KBM-7 (cell line): ENCODE measurements around the gene ALDH7A1.
"Not testable (repeated sequence)": the region's sequence is repeated elsewhere in the genome, so short reads cannot be mapped to it uniquely, and the experiment has no call there.

ENCODE experiments used
- DNase-seq: peaks from one replicate; pipeline ENCODE4 v3.0.0-alpha.2; 2015
- in situ Hi-C: fragments of 300-500 bp; cut with MboI; formaldehyde crosslinking; loops from 2 replicates; pipeline ENCODE4 v1.14.3; 2020; ENCODE audit warnings: low sequenced_read_pairs, low pct_unique_long_range_greater_than_20kb, mixed read lengths

ALDH7A1 gene

GRCh38 chr5:126599971-126600630 is 5.1 kb upstream of the ALDH7A1 start:
- DNase-seq = peak; percentile 40
- in situ Hi-C loops = not testable (repeated sequence)

GRCh38 chr5:126599499-126599898 is 4.5 kb upstream of the ALDH7A1 start:
- DNase-seq = no peak
- in situ Hi-C loops = no loop called here

GRCh38 chr5:126597156-126597555 is 2.1 kb upstream of the ALDH7A1 start:
- no peak for DNase-seq
- in situ Hi-C loops = no loop called here

GRCh38 chr5:126595486-126596083 is 566 bp upstream of the ALDH7A1 start:
- in situ Hi-C loops = no loop called here

GRCh38 chr5:126591549-126591948 is 3.5 kb downstream of the ALDH7A1 start:
- in situ Hi-C loops = no loop called here

More at GRCh38 chr5:126595486-126596083, 566 bp upstream of the ALDH7A1 start:
- DNase-seq = no peak

GRCh38 chr5:126589536-126590297 is 5.3 kb downstream of the ALDH7A1 start:
- in situ Hi-C loops = no loop called here
- no peak for DNase-seq

More at GRCh38 chr5:126591549-126591948, 3.5 kb downstream of the ALDH7A1 start:
- no peak for DNase-seq

- no peak for DNase-seq
- in situ Hi-C loops = no loop called here
These were observed 7.2 kb downstream of the ALDH7A1 start for GRCh38 chr5:126587551-126588390.

- in situ Hi-C loops = no loop called here
- no peak for DNase-seq
These were observed 11.3 kb downstream of the ALDH7A1 start for GRCh38 chr5:126583761-126584160.

GRCh38 chr5:126579716-126580115 is 15.3 kb downstream of the ALDH7A1 start:
- in situ Hi-C loops = no loop called here

GRCh38 chr5:126577415-126577814 is 17.6 kb downstream of the ALDH7A1 start:
- no peak for DNase-seq
- in situ Hi-C loops = no loop called here

More at GRCh38 chr5:126579716-126580115, 15.3 kb downstream of the ALDH7A1 start:
- DNase-seq = no peak

- no peak for DNase-seq
- in situ Hi-C loops = no loop called here
These were observed 18.0 kb downstream of the ALDH7A1 start for GRCh38 chr5:126576974-126577373.

GRCh38 chr5:126575644-126576043 is 19.4 kb downstream of the ALDH7A1 start:
- in situ Hi-C loops = no loop called here
- no peak for DNase-seq

GRCh38 chr5:126568206-126568755 is 26.7 kb downstream of the ALDH7A1 start:
- in situ Hi-C loops = no loop called here
- no peak for DNase-seq

- no peak for DNase-seq
- in situ Hi-C loops = no loop called here
These were observed 32.2 kb downstream of the ALDH7A1 start for GRCh38 chr5:126562823-126563222.

GRCh38 chr5:126561908-126562307 is 33.1 kb downstream of the ALDH7A1 start:
- no peak for DNase-seq
- in situ Hi-C loops = no loop called here

GRCh38 chr5:126555101-126555500 is 39.9 kb downstream of the ALDH7A1 start:
- DNase-seq, in situ Hi-C loops: not testable (repeated sequence)

GRCh38 chr5:126552614-126553013 is 42.4 kb downstream of the ALDH7A1 start:
- in situ Hi-C loops = no loop called here
- DNase-seq = no peak

- in situ Hi-C loops = loop anchor here (25.0 kb wide), 1 partner anchor 207 kb away; no protein-coding TSS in a partner anchor
- peak; percentile 74 for DNase-seq
These were observed 50.8 kb downstream of the ALDH7A1 start for GRCh38 chr5:126544087-126544740.
